Lung (tissue), 12 donors: ENCODE data around the gene FLNB. TPM values are rescaled to one million over a fixed set of nuclear protein-coding genes. Genes with fewer than 3 reads are reported as not detected.

ENCODE experiments used
- ATAC-seq: fragments of 200-7000 bp; cut with Tn5 transposase; one replicate; pipeline ENCODE4 v1.9.1; 2020; ENCODE audit warnings: moderate number of reproducible peaks; ENCODE audit not compliant: insufficient read depth, low FRiP score
- DNase-seq, 3 donors: peaks; one replicate each; pipeline ENCODE4 v3.0.0-alpha.2; 2013 to 2017
- H3K27ac ChIP-seq, 2 donors: one replicate each; pipeline ENCODE4 v1.5.1; 2013; ENCODE audit warnings: mild to moderate bottlenecking in 2 of 2, moderate library complexity in 2 of 2, control low read depth in 1 of 2, inconsistent platforms in 1 of 2, low read depth in 1 of 2, low read length in 1 of 2
- H3K27me3 ChIP-seq, 3 donors: one replicate each; pipeline ENCODE4 v1.5.1; 2013; ENCODE audit warnings: low read length in 2 of 3; ENCODE audit not compliant: control insufficient read depth in 3 of 3, insufficient read depth in 3 of 3
- H3K36me3 ChIP-seq, 4 donors: one replicate each; pipeline ENCODE4 v1.5.1; 2013; ENCODE audit warnings: low read length in 4 of 4, mild to moderate bottlenecking in 1 of 4, moderate library complexity in 1 of 4; ENCODE audit not compliant: control insufficient read depth in 4 of 4, insufficient read depth in 4 of 4
- H3K4me1 ChIP-seq, 5 donors: one replicate each; pipeline ENCODE4 v1.5.1; 2013; ENCODE audit warnings: low read length in 5 of 5, mild to moderate bottlenecking in 2 of 5, moderate library complexity in 1 of 5; ENCODE audit not compliant: control insufficient read depth in 5 of 5, insufficient read depth in 5 of 5
- H3K4me3 ChIP-seq: one replicate; pipeline ENCODE4 v1.5.1; 2013; ENCODE audit warnings: mild to moderate bottlenecking, control low read depth, moderate library complexity
- H3K9ac ChIP-seq, 2 donors: one replicate each; pipeline ENCODE4 v1.5.1; 2013; ENCODE audit warnings: low read length in 2 of 2, control low read depth in 1 of 2; ENCODE audit not compliant: insufficient read depth in 1 of 2
- H3K9me3 ChIP-seq, 4 donors: one replicate each; pipeline ENCODE4 v1.5.1; 2013; ENCODE audit warnings: low read length in 3 of 4, mild to moderate bottlenecking in 1 of 4, moderate library complexity in 1 of 4; ENCODE audit not compliant: control insufficient read depth in 4 of 4, insufficient read depth in 3 of 4
- CTCF ChIP-seq: IDR thresholded peaks from 2 replicates; pipeline ENCODE4 v1.5.1; 2012; ENCODE audit warnings: mild to moderate bottlenecking; ENCODE audit errors: control extremely low read depth, extremely low read depth
- WGBS, 2 donors: extraction: QIAGEN DNeasy Blood & Tissue Kit; methylation state at CpG; one replicate each; pipeline ENCODE4 v1.1.7; 2013; 5-methylcytosine and 5-hydroxymethylcytosine counted together
- polyA plus RNA-seq, 2 donors: library from polyadenylated mRNA; stranded (reverse); fragments of 200-250 nt; gene quantifications; one replicate each; pipeline ENCODE4 v1.2.1, GENCODE V29; 2013
- total RNA-seq, 2 donors: library from RNA; depleted of rRNA in 1 of 2; stranded (reverse); fragments of >200 nt in 1 of 2; gene quantifications; one replicate each; pipeline ENCODE4 v1.2.1, GENCODE V29; 2014 to 2021
- donor health status: control.
- donor health status: control.
- donor health status: Bipolar disorder and iron deficiency.
- donor health status: healthy.
- donor health status: DM: yes; HTN: yes; CAD: no.

Gene FLNB
- total and polyA plus RNA-seq, 4 donors: 32.4 to 122 (median 93.7) TPM

DNA sequence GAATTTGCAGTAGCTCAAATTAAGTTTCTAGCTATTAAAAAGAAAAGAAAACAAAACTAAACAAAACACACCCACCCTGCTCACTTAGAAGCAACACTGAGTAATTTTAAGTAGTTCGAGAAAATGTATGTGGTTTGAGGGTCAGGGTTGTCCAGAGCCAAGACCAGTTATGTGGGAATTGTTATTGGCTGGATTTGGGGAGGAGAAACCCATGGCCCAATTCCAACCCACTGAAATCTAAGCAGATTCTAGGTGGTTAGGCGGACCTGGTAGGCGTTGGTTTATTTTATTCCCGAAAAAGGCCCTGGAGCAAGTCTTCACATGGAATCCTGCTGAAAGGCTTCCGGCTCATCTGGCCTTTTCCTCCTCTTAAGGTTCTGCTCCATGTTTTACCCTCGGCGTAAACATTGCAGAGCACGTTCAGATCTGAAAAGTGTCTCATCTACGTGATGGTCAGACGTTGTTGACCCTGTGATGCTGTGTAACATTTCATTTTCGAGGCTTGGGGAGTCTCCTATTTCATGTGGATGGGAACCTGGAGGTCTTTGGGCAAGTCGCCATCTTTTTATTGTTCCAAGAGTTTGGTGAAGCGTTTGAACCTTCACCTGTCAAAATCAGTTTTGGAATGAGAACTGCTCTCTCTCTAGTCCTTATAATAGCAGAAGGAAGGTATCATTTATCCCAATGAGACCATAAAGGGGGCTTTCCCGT is 64.0 kb downstream of the FLNB start:
- 88 to 90% methylated on average over 14 of the region's 14 CpGs for WGBS, 2 donors
- no peaks in the 10 kb centered on the region for H3K27me3 ChIP-seq
- H3K27ac ChIP-seq: no peak overlapping the region
- peaks cover 0 to 14% (median 0%) of the 10 kb centered on the region in 5 donors for H3K4me1 ChIP-seq
- no peak for TF ChIP-seq CTCF
- ATAC-seq: no peak
- no peak overlapping the region for H3K4me3 ChIP-seq
- DNase-seq: no peak
- H3K9me3 ChIP-seq: no peaks in the 10 kb centered on the region
- no peak overlapping the region for H3K9ac ChIP-seq
- peaks cover 0 to 4% (median 3%) of the 10 kb centered on the region in 4 donors for H3K36me3 ChIP-seq

DNA sequence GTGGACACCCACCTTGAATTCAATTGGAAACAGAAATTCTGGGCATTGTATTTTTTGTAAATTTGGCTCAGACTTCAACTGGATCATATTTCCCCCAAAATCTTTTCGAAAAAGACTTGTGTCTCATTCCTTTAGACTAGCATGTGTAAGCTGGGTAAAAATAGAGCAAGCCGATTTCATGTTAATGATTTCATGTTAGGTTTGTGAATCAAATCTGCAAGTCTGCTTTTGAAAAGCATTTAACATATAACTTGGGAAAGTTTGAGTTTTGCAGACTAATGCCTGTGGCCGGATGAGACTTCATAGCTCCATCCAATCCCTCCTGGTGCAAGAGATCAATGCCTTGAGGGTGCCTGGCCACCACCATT is 64.5 kb downstream of the FLNB start:
- Histone ChIP-seq H3K4me1 (peaks cover 0 to 12% (median 0%) of the 10 kb centered on the region in 5 donors), H3K27me3 (no peaks in the 10 kb centered on the region)

DNA sequence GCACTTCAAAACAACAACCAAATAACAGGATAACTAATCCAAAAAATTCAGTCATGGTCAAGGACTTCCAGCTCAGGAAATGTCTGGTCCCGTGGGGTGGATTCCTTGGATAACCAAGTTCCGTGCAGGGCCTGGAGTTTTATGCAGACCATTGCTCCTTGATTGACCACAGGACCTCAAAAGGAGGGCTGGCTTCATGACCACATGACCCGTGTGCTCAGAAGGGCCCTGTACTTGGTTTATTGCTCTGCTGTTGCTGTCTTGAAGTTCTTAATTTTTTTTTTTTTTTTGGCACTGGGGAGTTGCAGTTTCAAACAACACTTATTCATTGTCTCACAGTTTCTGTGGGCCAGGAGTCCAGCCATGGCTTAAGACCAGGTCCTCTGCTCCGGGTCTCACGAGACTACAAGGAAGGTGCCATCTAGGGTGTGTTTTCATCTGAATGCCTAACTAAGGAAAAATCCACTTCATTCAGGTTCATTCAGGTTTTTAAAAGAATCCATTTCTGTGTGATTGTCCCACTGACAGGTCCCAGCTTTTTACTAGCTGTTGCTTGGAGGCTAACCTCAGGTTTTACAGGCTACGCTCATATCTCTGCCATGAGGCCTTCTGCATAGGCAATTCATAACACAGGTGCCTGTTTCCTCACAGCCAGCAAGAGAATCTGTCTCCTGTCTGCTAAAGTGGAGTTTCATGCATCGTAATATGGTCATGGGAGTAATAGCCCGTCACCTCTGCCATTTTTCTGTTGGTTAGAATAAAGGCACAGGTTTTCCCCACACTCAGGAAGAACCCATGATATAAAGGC is 65.3 kb downstream of the FLNB start:
- 83 to 87% methylated on average over 8 of the region's 8 CpGs for WGBS, 2 donors
- ATAC-seq: no peak

More for the DNA sequence above, 64.5 kb downstream of the FLNB start:
- WGBS, 2 donors: 93 to 95% methylated on average over 3 of the region's 3 CpGs
- DNase-seq: no peak
- no peak overlapping the region for H3K9ac ChIP-seq
- peaks cover 0 to 5% (median 4%) of the 10 kb centered on the region in 4 donors for H3K36me3 ChIP-seq
- ATAC-seq: no peak
- H3K9me3 ChIP-seq: no peaks in the 10 kb centered on the region
- no peak for TF ChIP-seq CTCF
- no peak overlapping the region for H3K4me3 ChIP-seq
- no peak overlapping the region for H3K27ac ChIP-seq

More for the DNA sequence above, 65.3 kb downstream of the FLNB start:
- H3K9me3 ChIP-seq: no peaks in the 10 kb centered on the region
- peaks cover 0 to 7% (median 4%) of the 10 kb centered on the region in 4 donors for H3K36me3 ChIP-seq
- TF ChIP-seq CTCF: no peak
- H3K27ac ChIP-seq: no peak overlapping the region
- no peaks in the 10 kb centered on the region for H3K27me3 ChIP-seq
- no peak overlapping the region for H3K4me3 ChIP-seq
- H3K4me1 ChIP-seq: peaks cover 0 to 8% (median 0%) of the 10 kb centered on the region in 5 donors
- no peak for DNase-seq
- H3K9ac ChIP-seq: no peak overlapping the region
